GM18519 (cell line): ENCODE data around the gene RNF19B.
"Not testable (repeated sequence)": the region's sequence is repeated elsewhere in the genome, so short reads cannot be mapped to it uniquely, and the experiment has no call there.

Source experiments
- ATAC-seq: cut with Tn5 transposase; IDR thresholded peaks from one replicate; pipeline ENCODE4 v1.9.1; 2021; ENCODE audit warnings: mild to moderate bottlenecking, moderate library complexity; ENCODE audit not compliant: unreplicated experiment, low FRiP score

RNF19B gene

GRCh38 chr1:32934535-32934934 is 30.1 kb downstream of the RNF19B start:
- ATAC-seq: no peak

- ATAC-seq: no peak
These were observed 30.8 kb downstream of the RNF19B start for GRCh38 chr1:32933742-32934322.

GRCh38 chr1:32931760-32932159 is 32.8 kb downstream of the RNF19B start:
- no peak for ATAC-seq

- no peak for ATAC-seq
These were observed 35.2 kb downstream of the RNF19B start for GRCh38 chr1:32929366-32929765.

GRCh38 chr1:32928715-32929114 is 35.9 kb downstream of the RNF19B start:
- no peak for ATAC-seq

- ATAC-seq: no peak
These were observed 36.3 kb downstream of the RNF19B start for GRCh38 chr1:32928285-32928684.

- ATAC-seq: no peak
These were observed 37.2 kb downstream of the RNF19B start for GRCh38 chr1:32927441-32927840.

GRCh38 chr1:32926562-32926961 is 38.0 kb downstream of the RNF19B start:
- ATAC-seq: no peak

- ATAC-seq: no peak
These were observed 39.0 kb downstream of the RNF19B start for GRCh38 chr1:32925403-32926162.

GRCh38 chr1:32924881-32925344 is 39.7 kb downstream of the RNF19B start:
- ATAC-seq: no peak

GRCh38 chr1:32920833-32921232 is 43.8 kb downstream of the RNF19B start:
- ATAC-seq: no peak

- no peak for ATAC-seq
These were observed 44.5 kb downstream of the RNF19B start for GRCh38 chr1:32919811-32920733.

GRCh38 chr1:32918179-32918578 is 46.4 kb downstream of the RNF19B start:
- no peak for ATAC-seq

- ATAC-seq: no peak
These were observed 47.1 kb downstream of the RNF19B start for GRCh38 chr1:32917521-32917920.

- no peak for ATAC-seq
These were observed 48.6 kb downstream of the RNF19B start for GRCh38 chr1:32915766-32916706.

- no peak for ATAC-seq
These were observed 54.3 kb downstream of the RNF19B start for GRCh38 chr1:32910319-32910718.

- no peak for ATAC-seq
These were observed 57.2 kb downstream of the RNF19B start for GRCh38 chr1:32907435-32907834.

- no peak for ATAC-seq
These were observed 58.0 kb downstream of the RNF19B start for GRCh38 chr1:32906654-32907053.

GRCh38 chr1:32905588-32905987 is 59.0 kb downstream of the RNF19B start:
- ATAC-seq: not testable (repeated sequence)

GRCh38 chr1:32904797-32905196 is 59.8 kb downstream of the RNF19B start:
- ATAC-seq: no peak
